Measurements from ENCODE around the gene KDM3A. TPM values are rescaled to one million over a fixed set of nuclear protein-coding genes. Genes with fewer than 3 reads are reported as not detected.

The KDM3A gene
- total and polyA plus RNA-seq, 3 experiments from 2014 or later = 21.1 to 46.2 (median 45.8) TPM

GRCh38 chr2:86523491-86523890 is 82.3 kb downstream of the KDM3A start:
- H3K36me3 ChIP-seq (ENCODE audit: insufficient read depth, low read length) = no peaks in the 10 kb centered on the region
- no peak overlapping the region for H3K4me3 ChIP-seq (ENCODE audit: low read length)
- DNase-seq = no peak
- peaks cover 8% of the 10 kb centered on the region for H3K9me3 ChIP-seq (ENCODE audit: low read length)
- H3K36me3 Mint-ChIP-seq = peaks cover 3 to 32% (median 5%) of the 10 kb centered on the region in 3 donors
- no peak overlapping the region for H3K27ac ChIP-seq (ENCODE audit: low read depth, low read length)
- peak overlapping the region in 2 of 8 donors; percentile 11 to 30 for H3K27ac Mint-ChIP-seq
- H3K4me1 Mint-ChIP-seq = peaks cover 0 to 1% (median 1%) of the 10 kb centered on the region in 3 donors
- CTCF ChIA-PET = no interaction called here
- peaks cover 0 to 12% (median 5%) of the 10 kb centered on the region in 5 donors for H3K9me3 Mint-ChIP-seq
- no peaks in the 10 kb centered on the region for H3K27me3 ChIP-seq (ENCODE audit: insufficient read depth, low read length, poor library complexity, severe bottlenecking)
- POLR2A ChIA-PET = no interaction called here
- H3K27me3 Mint-ChIP-seq = no peaks in the 10 kb centered on the region
- no peak overlapping the region for H3K4me3 Mint-ChIP-seq
- H3K4me1 ChIP-seq (ENCODE audit: insufficient read depth, low read length) = no peaks in the 10 kb centered on the region

- H3K36me3 Mint-ChIP-seq = peaks cover 3 to 37% (median 13%) of the 10 kb centered on the region in 3 donors
- POLR2A ChIA-PET = no interaction called here
- H3K27me3 Mint-ChIP-seq = no peaks in the 10 kb centered on the region
- peaks cover 1 to 7% (median 6%) of the 10 kb centered on the region in 3 donors for H3K4me1 Mint-ChIP-seq
- no peaks in the 10 kb centered on the region for H3K27me3 ChIP-seq (ENCODE audit: insufficient read depth, low read length, poor library complexity, severe bottlenecking)
- no peak overlapping the region for H3K27ac ChIP-seq (ENCODE audit: low read depth, low read length)
- no peaks in the 10 kb centered on the region for H3K36me3 ChIP-seq (ENCODE audit: insufficient read depth, low read length)
- no peak overlapping the region for H3K4me3 ChIP-seq (ENCODE audit: low read length)
- peak overlapping the region in 1 of 8 donors; percentile 63 for H3K27ac Mint-ChIP-seq
- no peaks in the 10 kb centered on the region for H3K4me1 ChIP-seq (ENCODE audit: insufficient read depth, low read length)
- CTCF ChIA-PET = no interaction called here
- H3K4me3 Mint-ChIP-seq = no peak overlapping the region
- H3K9me3 Mint-ChIP-seq = no peaks in the 10 kb centered on the region
- no peak for DNase-seq
- peaks cover 1% of the 10 kb centered on the region for H3K9me3 ChIP-seq (ENCODE audit: low read length)
Observed at GRCh38 chr2:86525421-86526340, 84.5 kb downstream of the KDM3A start.

GRCh38 chr2:86533589-86533988 is 92.4 kb downstream of the KDM3A start:
- no peaks in the 10 kb centered on the region for H3K27me3 Mint-ChIP-seq
- H3K9me3 ChIP-seq (ENCODE audit: low read length) = peaks cover 7% of the 10 kb centered on the region
- H3K36me3 Mint-ChIP-seq = peaks cover 15 to 23% (median 18%) of the 10 kb centered on the region in 3 donors
- POLR2A ChIA-PET = no interaction called here
- no peak for DNase-seq
- peaks cover 5% of the 10 kb centered on the region for H3K4me1 ChIP-seq (ENCODE audit: insufficient read depth, low read length)
- peak overlapping the region in 1 of 7 donors; percentile 5 for H3K4me3 Mint-ChIP-seq
- no peaks in the 10 kb centered on the region for H3K27me3 ChIP-seq (ENCODE audit: insufficient read depth, low read length, poor library complexity, severe bottlenecking)
- H3K9me3 Mint-ChIP-seq = peaks cover 0 to 8% (median 6%) of the 10 kb centered on the region in 5 donors
- CTCF ChIA-PET = no interaction called here
- H3K4me3 ChIP-seq (ENCODE audit: low read length) = no peak overlapping the region
- H3K27ac Mint-ChIP-seq = peak overlapping the region in 2 of 8 donors; percentile 16 to 47
- no peak overlapping the region for H3K27ac ChIP-seq (ENCODE audit: low read depth, low read length)
- H3K4me1 Mint-ChIP-seq = peaks cover 22 to 41% (median 28%) of the 10 kb centered on the region in 3 donors
- H3K36me3 ChIP-seq (ENCODE audit: insufficient read depth, low read length) = no peaks in the 10 kb centered on the region

GRCh38 chr2:86541334-86541733 is 100.2 kb downstream of the KDM3A start:
- H3K4me3 ChIP-seq (ENCODE audit: low read length) = no peak overlapping the region
- H3K27me3 Mint-ChIP-seq = no peaks in the 10 kb centered on the region
- peak overlapping the region in 1 of 8 donors; percentile 28 for H3K27ac Mint-ChIP-seq
- no peaks in the 10 kb centered on the region for H3K9me3 Mint-ChIP-seq
- no peaks in the 10 kb centered on the region for H3K36me3 ChIP-seq (ENCODE audit: insufficient read depth, low read length)
- H3K36me3 Mint-ChIP-seq = peaks cover 13 to 19% (median 18%) of the 10 kb centered on the region in 3 donors
- CTCF ChIA-PET = interaction anchor here (1.4 to 2.2 kb wide), 2 partner anchors 11 to 23 kb away, joined by 3 to 6 read pairs; no protein-coding TSS in a partner anchor
- no peaks in the 10 kb centered on the region for H3K27me3 ChIP-seq (ENCODE audit: insufficient read depth, low read length, poor library complexity, severe bottlenecking)
- H3K4me3 Mint-ChIP-seq = no peak overlapping the region
- no peak overlapping the region for H3K27ac ChIP-seq (ENCODE audit: low read depth, low read length)
- no peaks in the 10 kb centered on the region for H3K9me3 ChIP-seq (ENCODE audit: low read length)
- H3K4me1 ChIP-seq (ENCODE audit: insufficient read depth, low read length) = no peaks in the 10 kb centered on the region
- no peak for DNase-seq
- POLR2A ChIA-PET = no interaction called here
- H3K4me1 Mint-ChIP-seq = peaks cover 3 to 15% (median 9%) of the 10 kb centered on the region in 3 donors

Other genes with a start within 250 kb of the KDM3A start
- gene IMMT, start 245.9 kb upstream of the KDM3A start, total RNA-seq = 100 to 1,000 TPM; 147 to 149 TPM
- gene IMMT, start 245.9 kb upstream of the KDM3A start, polyA plus RNA-seq = 65.7 TPM
- gene MRPL35, start 241.9 kb upstream of the KDM3A start, total RNA-seq = 10 to 100 TPM; 86.5 to 89.9 TPM
- gene MRPL35, start 241.9 kb upstream of the KDM3A start, polyA plus RNA-seq = 27.1 TPM
- gene REEP1, start 103.7 kb upstream of the KDM3A start, total RNA-seq = under 1 TPM; 0.20 to 0.28 TPM
- not detected for gene REEP1, start 103.7 kb upstream of the KDM3A start, polyA plus RNA-seq
- gene CHMP3, start 122.1 kb downstream of the KDM3A start, total RNA-seq = 10 to 100 TPM; 51.7 to 58.9 TPM
- gene CHMP3, start 122.1 kb downstream of the KDM3A start, polyA plus RNA-seq = 70.1 TPM
- gene RNF103, start 182.5 kb downstream of the KDM3A start, total RNA-seq = 10 to 100 TPM; 14.6 TPM
- gene RNF103, start 182.5 kb downstream of the KDM3A start, polyA plus RNA-seq = 4.8 TPM